H1 (cell line): ENCODE measurements around the gene DES. TPM values are rescaled to one million over a fixed set of nuclear protein-coding genes. Genes with fewer than 3 reads are reported as not detected.

Experiments
- CTCF ChIA-PET: fragments of 300-600 bp; sonication (Branson Sonifier 250); formaldehyde crosslinking; loops from one replicate; lab custom pipeline; 2021; ENCODE audit not compliant: partially characterized antibody; lab: Charles Lee
- POLR2A ChIA-PET: fragments of 300-600 bp; sonication (Branson Sonifier 250); formaldehyde crosslinking; loops from one replicate; lab custom pipeline; 2021; ENCODE audit warnings: inconsistent platforms; ENCODE audit not compliant: partially characterized antibody; lab: Charles Lee
- DNase-seq, 2 experiments: peaks; one replicate each; pipeline versions ENCODE4 v3.0.0 to v3.0.0-alpha.2; 2010 to 2022; ENCODE audit warnings: low spot score in 2 of 2, low read depth in 1 of 2, mixed read lengths in 1 of 2
- FAIRE-seq: peaks from 2 replicates; lab custom pipeline; 2011; peaks lifted over from hg19 to GRCh38; lab: Jason Lieb, UNC
- H2AFZ ChIP-seq: 2 replicates; pipeline ENCODE4 v1.8.1; 2012; ENCODE audit warnings: low read length, inconsistent platforms
- H2AK5ac ChIP-seq: 2 replicates; pipeline ENCODE4 v1.6.1; 2013; ENCODE audit warnings: low read depth, low read length
- H2BK120ac ChIP-seq: replicated peaks from 2 replicates; pipeline ENCODE3; 2013; ENCODE audit warnings: low read depth, low read length, inconsistent platforms
- H2BK12ac ChIP-seq: 2 replicates; pipeline ENCODE4 v1.6.1; 2013; ENCODE audit warnings: low read depth, low read length
- H2BK15ac ChIP-seq: 2 replicates; pipeline ENCODE4 v1.6.1; 2013; ENCODE audit warnings: low read length
- H2BK20ac ChIP-seq: 2 replicates; pipeline ENCODE4 v1.6.1; 2013; ENCODE audit warnings: low read length
- H2BK5ac ChIP-seq: 2 replicates; pipeline ENCODE4 v1.6.1; 2013; ENCODE audit warnings: low read depth, low read length
- H3K14ac ChIP-seq: 2 replicates; pipeline ENCODE4 v1.6.1; 2013; ENCODE audit warnings: inconsistent platforms; ENCODE audit not compliant: insufficient read length
- H3K18ac ChIP-seq: 2 replicates; pipeline ENCODE4 v1.6.1; 2013; ENCODE audit warnings: low read length; ENCODE audit errors: extremely low read depth
- H3K23ac ChIP-seq: 2 replicates; pipeline ENCODE4 v1.6.1; 2013; ENCODE audit warnings: inconsistent platforms; ENCODE audit not compliant: insufficient read length
- H3K23me2 ChIP-seq: 2 replicates; pipeline ENCODE4 v1.6.1; 2013; ENCODE audit warnings: low read depth, low read length
- H3K27ac ChIP-seq: 2 replicates; pipeline ENCODE4 v1.6.1; 2011; ENCODE audit warnings: low read depth, low read length, inconsistent platforms
- H3K27me3 ChIP-seq, 4 experiments: replicated peaks in 1 of 4; 1 replicate in 1 of 4; 2 replicates in 3 of 4; pipeline versions ENCODE4 v1.6.1 to v1.8.1; 2011 to 2013; ENCODE audit warnings: low read length in 3 of 4, mild to moderate bottlenecking in 3 of 4, inconsistent platforms in 2 of 4, mixed read lengths in 2 of 4, moderate library complexity in 1 of 4; ENCODE audit not compliant: control insufficient read depth in 3 of 4, insufficient read depth in 3 of 4; ENCODE audit errors: extremely low read depth in 1 of 4
- H3K36me3 ChIP-seq, 4 experiments: 2 replicates each; pipeline versions ENCODE4 v1.6.1 to v1.8.1; 2011 to 2013; ENCODE audit warnings: mild to moderate bottlenecking in 4 of 4, low read length in 3 of 4, moderate library complexity in 2 of 4, control low read depth in 1 of 4, inconsistent platforms in 1 of 4; ENCODE audit not compliant: insufficient read depth in 4 of 4, control insufficient read depth in 2 of 4
- H3K4ac ChIP-seq: replicated peaks from 2 replicates; pipeline ENCODE3; 2013; ENCODE audit warnings: low read length, low read depth, mixed read lengths, inconsistent platforms; ENCODE audit not compliant: insufficient read length
- H3K4me1 ChIP-seq, 4 experiments: replicated peaks in 1 of 4; 1 replicate in 1 of 4; 2 replicates in 3 of 4; pipeline versions ENCODE4 v1.6.1 to v1.8.1; 2011 to 2013; ENCODE audit warnings: low read length in 3 of 4, inconsistent platforms in 2 of 4, mixed read lengths in 1 of 4; ENCODE audit not compliant: insufficient read depth in 4 of 4, control insufficient read depth in 3 of 4
- H3K4me2 ChIP-seq, 2 experiments: 2 replicates each; pipeline versions ENCODE4 v1.6.1 to v1.8.1; 2011 to 2013; ENCODE audit warnings: low read depth in 2 of 2, low read length in 2 of 2, control low read depth in 1 of 2, inconsistent platforms in 1 of 2, mild to moderate bottlenecking in 1 of 2; ENCODE audit not compliant: insufficient read depth in 1 of 2
- H3K4me3 ChIP-seq, 4 experiments: fragments of 200-600, 300-600 bp in 1 of 4; sonication (generic), shearing (Covaris generic), sonication (Bioruptor Twin) in 1 of 4; 2 replicates each; pipeline versions ENCODE4 v1.5.1 to v1.8.1; 2011 to 2016; ENCODE audit warnings: low read length in 4 of 4, low read depth in 3 of 4, control low read depth in 2 of 4, inconsistent platforms in 2 of 4, mild to moderate bottlenecking in 2 of 4, mixed read lengths in 1 of 4, moderate library complexity in 1 of 4; ENCODE audit not compliant: insufficient read depth in 2 of 4; ENCODE audit errors: extremely low read depth in 1 of 4
- H3K56ac ChIP-seq: replicated peaks from 2 replicates; pipeline ENCODE3; 2013; ENCODE audit warnings: low read depth, mild to moderate bottlenecking, mixed read lengths, low read length, inconsistent platforms; ENCODE audit not compliant: insufficient read length
- H3K79me1 ChIP-seq: 2 replicates; pipeline ENCODE4 v1.6.1; 2013; ENCODE audit warnings: low read depth, low read length, control low read depth
- H3K79me2 ChIP-seq, 2 experiments: 2 replicates each; pipeline versions ENCODE4 v1.6.1 to v1.8.1; 2012 to 2013; ENCODE audit warnings: low read length in 2 of 2, mild to moderate bottlenecking in 2 of 2, inconsistent platforms in 1 of 2; ENCODE audit not compliant: insufficient read depth in 2 of 2, control insufficient read depth in 1 of 2
- H3K9ac ChIP-seq, 4 experiments: replicated peaks in 1 of 4; 1 replicate in 1 of 4; 2 replicates in 3 of 4; pipeline versions ENCODE4 v1.6.1 to v1.8.1; 2011 to 2013; ENCODE audit warnings: low read depth in 3 of 4, low read length in 3 of 4, control low read depth in 2 of 4, mild to moderate bottlenecking in 2 of 4, moderate library complexity in 2 of 4, inconsistent platforms in 1 of 4; ENCODE audit errors: extremely low read depth in 1 of 4
- H3K9me3 ChIP-seq, 2 experiments: 2 replicates each; pipeline versions ENCODE4 v1.6.1 to v1.8.1; 2012 to 2013; ENCODE audit warnings: mild to moderate bottlenecking in 2 of 2, moderate library complexity in 2 of 2, control low read depth in 1 of 2, inconsistent platforms in 1 of 2, low read depth in 1 of 2, low read length in 1 of 2, mixed read lengths in 1 of 2; ENCODE audit not compliant: insufficient read depth in 2 of 2
- H4K20me1 ChIP-seq, 2 experiments: replicated peaks in 1 of 2; 2 replicates each; pipeline versions ENCODE3 to v1.8.1; 2011 to 2013; ENCODE audit warnings: inconsistent platforms in 2 of 2, low read length in 2 of 2, mild to moderate bottlenecking in 1 of 2; ENCODE audit not compliant: insufficient read depth in 2 of 2, control insufficient read depth in 1 of 2
- H4K5ac ChIP-seq: 2 replicates; pipeline ENCODE4 v1.6.1; 2013; ENCODE audit warnings: low read length, low read depth, mixed read lengths, inconsistent platforms; ENCODE audit not compliant: insufficient read length
- H4K8ac ChIP-seq: 2 replicates; pipeline ENCODE4 v1.8.0; 2013; ENCODE audit warnings: mild to moderate bottlenecking, moderate library complexity, low read length, inconsistent platforms; ENCODE audit not compliant: insufficient read depth; ENCODE audit errors: extremely low read depth
- H4K91ac ChIP-seq: replicated peaks from 2 replicates; pipeline ENCODE3; 2013; ENCODE audit warnings: low read length, mixed read lengths, inconsistent platforms; ENCODE audit not compliant: insufficient read length
- BCL11A ChIP-seq, 2 experiments: IDR thresholded peaks; one replicate each; pipeline ENCODE4 v1.6.1; 2011; ENCODE audit warnings: low read depth in 2 of 2, low read length in 2 of 2, mild to moderate bottlenecking in 2 of 2
- CBX5 ChIP-seq: fragments of 300-800, 300-1000 bp; sonication (generic); IDR thresholded peaks from 2 replicates; pipeline ENCODE4 v1.7.1; 2016; ENCODE audit warnings: antibody characterized with exemption, low read length, low read depth
- CHD2 ChIP-seq: IDR thresholded peaks from 2 replicates; pipeline ENCODE4 v1.6.1; 2012; ENCODE audit warnings: low read length, improper control_type of control experiment
- CREB1 ChIP-seq: IDR thresholded peaks from 2 replicates; pipeline ENCODE4 v1.6.1; 2012; ENCODE audit warnings: inconsistent platforms
- EGR1 ChIP-seq: IDR thresholded peaks from 2 replicates; pipeline ENCODE4 v1.6.1; 2011; ENCODE audit warnings: low read depth, low read length, borderline replicate concordance
- HDAC6 ChIP-seq: IDR thresholded peaks from one replicate; pipeline ENCODE4 v1.7.1; 2012; ENCODE audit warnings: low read depth, mild to moderate bottlenecking, inconsistent platforms, low read length, moderate library complexity
- KDM4A ChIP-seq: IDR thresholded peaks from one replicate; pipeline ENCODE4 v1.7.1; 2012; ENCODE audit warnings: low read depth, mild to moderate bottlenecking, moderate library complexity, low read length, inconsistent platforms; ENCODE audit not compliant: severe bottlenecking
- POU5F1 ChIP-seq: IDR thresholded peaks from 2 replicates; pipeline ENCODE4 v1.6.1; 2011; ENCODE audit warnings: low read depth, mild to moderate bottlenecking, low read length, moderate library complexity
- RXRA ChIP-seq: IDR thresholded peaks from 2 replicates; pipeline ENCODE4 v1.6.1; 2011; ENCODE audit warnings: low read depth, mild to moderate bottlenecking, low read length, moderate library complexity; ENCODE audit not compliant: insufficient read depth
- SAP30 ChIP-seq: fragments of 300-600 bp; sonication (generic); IDR thresholded peaks from 2 replicates; pipeline ENCODE4 v1.7.1; 2012; ENCODE audit warnings: low read length, moderate library complexity, mild to moderate bottlenecking, inconsistent platforms; ENCODE audit not compliant: insufficient read depth, insufficient replicate concordance
- SP1 ChIP-seq: IDR thresholded peaks from 2 replicates; pipeline ENCODE4 v1.6.1; 2011; ENCODE audit warnings: low read depth, low read length
- SP2 ChIP-seq: IDR thresholded peaks from 2 replicates; pipeline ENCODE4 v1.6.1; 2012; ENCODE audit warnings: mild to moderate bottlenecking, low read length, inconsistent platforms
- SUZ12 ChIP-seq: fragments of 200-600 bp; sonication (generic); IDR thresholded peaks from 2 replicates; pipeline ENCODE4 v1.6.1; 2012; ENCODE audit warnings: mild to moderate bottlenecking, inconsistent platforms, low read length, moderate library complexity, mixed read lengths
- TBP ChIP-seq: IDR thresholded peaks from 2 replicates; pipeline ENCODE4 v1.6.1; 2011; ENCODE audit warnings: low read depth, low read length, improper control_type of control experiment
- ZNF274 ChIP-seq: IDR thresholded peaks from 2 replicates; pipeline ENCODE4 v1.7.0; 2012; ENCODE audit warnings: low read length, borderline replicate concordance; ENCODE audit errors: extremely low read depth
- WGBS, 2 experiments: shearing (Covaris generic) in 1 of 2; methylation state at CpG; one replicate each; pipeline versions ENCODE4 v1.1.6 to v1.1.7; 2013 to 2015; ENCODE audit warnings: low lambda C conversion rate in 2 of 2, mixed read lengths in 2 of 2, inconsistent platforms in 1 of 2, low coverage in 1 of 2, missing lambda C conversion rate in 1 of 2; ENCODE audit not compliant: insufficient replicate concordance in 2 of 2, insufficient coverage in 1 of 2, insufficient read length in 1 of 2; ENCODE audit errors: extremely low coverage in 1 of 2, missing lambda C conversion rate in 1 of 2; 5-methylcytosine and 5-hydroxymethylcytosine counted together
- polyA plus RNA-seq, 7 experiments: library from polyadenylated mRNA; depleted of rRNA in 3 of 7; stranded (reverse) in 5 of 7; unstranded in 2 of 7; fragments of >200 nt in 5 of 7; fragments of 200-250 nt in 2 of 7; gene quantifications; 1 replicate in 5 of 7; 2 replicates in 1 of 7; 4 replicates in 1 of 7; pipeline versions ENCODE4 v1.2.1 to v1.2.3, GENCODE V29; 2011 to 2013; ENCODE audit warnings: missing spikeins in 2 of 7, mixed read lengths in 2 of 7
- total RNA-seq: library from RNA; stranded (reverse); fragmentation: NEBNext Ultra II Directional; extraction: Animal tissue kit (Norgen Biotek cat#: 25700); gene quantifications from 2 replicates; pipeline ENCODE4 v1.2.1, GENCODE V29; 2021

The DES gene
- total and polyA plus RNA-seq, 2 of the 8 experiments (the other 6 are each of a cell fraction or from before 2014, with no cell fraction given) = 1.8 to 4.3 TPM

DNA sequence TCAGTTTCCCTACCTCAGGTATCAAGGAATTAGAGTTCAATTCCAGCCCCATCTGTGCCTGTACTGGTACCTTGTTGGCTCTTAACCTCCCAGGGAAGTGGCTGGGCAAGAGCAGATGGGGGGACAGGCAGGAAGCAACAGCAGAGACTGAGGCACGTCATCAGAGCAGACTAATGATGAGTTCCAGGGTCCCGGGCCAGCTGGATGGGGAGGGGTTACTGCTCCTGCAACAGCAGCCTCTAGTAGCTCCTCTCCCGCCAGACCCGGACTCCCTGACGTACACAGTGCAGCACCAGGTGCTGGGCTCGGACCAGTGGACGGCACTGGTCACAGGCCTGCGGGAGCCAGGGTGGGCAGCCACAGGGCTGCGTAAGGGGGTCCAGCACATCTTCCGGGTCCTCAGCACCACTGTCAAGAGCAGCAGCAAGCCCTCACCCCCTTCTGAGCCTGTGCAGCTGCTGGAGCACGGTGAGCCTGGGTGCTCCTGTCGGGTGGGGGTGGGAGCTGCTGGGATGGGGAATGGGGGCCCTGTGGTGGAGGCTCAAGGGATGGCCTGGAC lies 54.5 kb downstream of the DES start:
- Histone ChIP-seq H2AK5ac (no peak overlapping the region), H3K9me3 (no peaks in the 10 kb centered on the region), H3K23ac (no peak overlapping the region), H3K4me2 (no peak overlapping the region), H3K23me2 (no peaks in the 10 kb centered on the region), H3K56ac (no peak overlapping the region), H2BK120ac (no peak overlapping the region), H4K8ac (no peak overlapping the region), H2BK12ac (no peak overlapping the region), H3K27ac (no peak overlapping the region), H3K4me1 (peaks cover 0 to 13% (median 5%) of the 10 kb centered on the region in 4 experiments; a peak in 5 of 7 replicates), H3K9ac (no peak overlapping the region), H3K27me3 (no peaks in the 10 kb centered on the region), H4K5ac (no peak overlapping the region), H2BK15ac (no peak overlapping the region), H2BK5ac (no peak overlapping the region), H3K4me3 (no peak overlapping the region), H3K4ac (no peak overlapping the region), H3K14ac (no peak overlapping the region), H4K20me1 (no peaks in the 10 kb centered on the region)
- DNase-seq = no peak
- WGBS, 2 experiments = 96% methylated on average over 12 of the region's 12 CpGs; no CpG with 5 or more reads in 1 of the 2 experiments
- POLR2A ChIA-PET = interaction anchor here (1.5 to 1.7 kb wide), 3 partner anchors 12 to 19 kb away, joined by 3 read pairs; no protein-coding TSS in a partner anchor
- no peak for TF ChIP-seq POU5F1
- no peak for TF ChIP-seq TBP
- no peak for TF ChIP-seq SUZ12
- TF ChIP-seq KDM4A = no peak
- no peak for TF ChIP-seq CHD2
- TF ChIP-seq SAP30 = no peak
- TF ChIP-seq BCL11A (IDR thresholded peaks at IDR 0.05; ENCODE audit: low read depth in 2 of 2, low read length in 2 of 2) = no peak
- TF ChIP-seq SP2 = no peak
- TF ChIP-seq HDAC6 = no peak
- TF ChIP-seq RXRA = no peak
- no peak for TF ChIP-seq SP1
- TF ChIP-seq EGR1 = no peak
- TF ChIP-seq ZNF274 = no peak
- no peak for TF ChIP-seq CBX5
- TF ChIP-seq CREB1 = no peak
- TF ChIP-seq, all 59 proteins: peak for 0
- H2BK20ac ChIP-seq = no peak overlapping the region
- no peaks in the 10 kb centered on the region for H3K79me2 ChIP-seq
- FAIRE-seq = no peak
- CTCF ChIA-PET = interaction anchor here (0.5 to 113.1 kb wide), 6 partner anchors 14 to 115 kb away, joined by 3 to 7248 read pairs (median 18); partner anchors contain the start of genes ASIC4, CHPF, DES and GMPPA
- no peak overlapping the region for H2AFZ ChIP-seq
- H4K91ac ChIP-seq = no peak overlapping the region
- no peaks in the 10 kb centered on the region for H3K79me1 ChIP-seq
- no peaks in the 10 kb centered on the region for H3K36me3 ChIP-seq
- no peak overlapping the region for H3K18ac ChIP-seq
